Keratinocyte (primary cell): ENCODE results near the gene RAB11FIP3.

ENCODE experiments used
- CTCF ChIP-seq, 3 experiments: IDR thresholded peaks in 1 of 3; conservative IDR thresholded peaks in 1 of 3; optimal IDR thresholded peaks in 1 of 3; 2 replicates in 2 of 3; 3 replicates in 1 of 3; pipeline versions ENCODE3 to v1.5.1; 2011; ENCODE audit warnings: low read length in 3 of 3, mild to moderate bottlenecking in 3 of 3, moderate library complexity in 2 of 3, control low read depth in 1 of 3, inconsistent platforms in 1 of 3; ENCODE audit not compliant: insufficient read depth in 2 of 3; ENCODE audit errors: extremely low read depth in 1 of 3
- EZH2 ChIP-seq: IDR thresholded peaks from one replicate; pipeline ENCODE4 v1.6.1; 2012; ENCODE audit warnings: inconsistent platforms, mild to moderate bottlenecking, low read length, moderate library complexity

- no peak for TF ChIP-seq CTCF (optimal IDR thresholded peaks at IDR 0.05 in 1 of 3, IDR thresholded peaks at IDR 0.05 in 1 of 3, conservative IDR thresholded peaks at IDR 0.05 in 1 of 3; ENCODE audit: extremely low read depth in 1 of 3, insufficient read depth in 2 of 3, low read length in 3 of 3)
- TF ChIP-seq EZH2: no peak
Observed at GRCh38 chr16:543301-544164, 118.1 kb downstream of the RAB11FIP3 start.
